Measurements from ENCODE around the gene DDX31.
A peak's percentile ranks its signal among the peaks of the same experiment; 100 is the strongest.

DNA sequence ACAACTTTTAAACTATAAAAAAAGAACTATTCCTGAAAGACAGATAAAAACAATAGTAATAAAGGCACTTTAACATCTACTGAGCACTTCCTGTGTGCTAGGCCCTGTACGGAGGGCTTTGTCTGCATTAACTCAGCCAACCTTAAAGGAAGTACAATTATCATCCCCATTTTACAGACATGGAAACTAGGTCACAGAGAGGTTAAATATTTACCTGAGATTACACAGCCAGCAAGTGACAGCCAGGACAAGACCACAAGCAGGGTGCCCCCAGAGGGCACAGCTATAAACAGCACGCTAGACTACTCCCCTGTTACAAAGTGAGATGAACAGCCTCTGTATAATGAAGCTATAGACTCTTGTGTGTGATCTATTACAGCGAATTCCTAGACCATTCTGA lies 25.5 kb downstream of the DDX31 start:
- no peak for TF ChIP-seq EZH2phosphoT487 (IDR thresholded peaks at IDR 0.05; ENCODE audit: borderline replicate concordance, low read length)
- TF ChIP-seq, protein P1, sequence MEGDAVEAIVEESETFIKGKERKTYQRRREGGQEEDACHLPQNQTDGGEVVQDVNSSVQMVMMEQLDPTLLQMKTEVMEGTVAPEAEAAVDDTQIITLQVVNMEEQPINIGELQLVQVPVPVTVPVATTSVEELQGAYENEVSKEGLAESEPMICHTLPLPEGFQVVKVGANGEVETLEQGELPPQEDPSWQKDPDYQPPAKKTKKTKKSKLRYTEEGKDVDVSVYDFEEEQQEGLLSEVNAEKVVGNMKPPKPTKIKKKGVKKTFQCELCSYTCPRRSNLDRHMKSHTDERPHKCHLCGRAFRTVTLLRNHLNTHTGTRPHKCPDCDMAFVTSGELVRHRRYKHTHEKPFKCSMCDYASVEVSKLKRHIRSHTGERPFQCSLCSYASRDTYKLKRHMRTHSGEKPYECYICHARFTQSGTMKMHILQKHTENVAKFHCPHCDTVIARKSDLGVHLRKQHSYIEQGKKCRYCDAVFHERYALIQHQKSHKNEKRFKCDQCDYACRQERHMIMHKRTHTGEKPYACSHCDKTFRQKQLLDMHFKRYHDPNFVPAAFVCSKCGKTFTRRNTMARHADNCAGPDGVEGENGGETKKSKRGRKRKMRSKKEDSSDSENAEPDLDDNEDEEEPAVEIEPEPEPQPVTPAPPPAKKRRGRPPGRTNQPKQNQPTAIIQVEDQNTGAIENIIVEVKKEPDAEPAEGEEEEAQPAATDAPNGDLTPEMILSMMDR (conservative IDR thresholded peaks at IDR 0.05; ENCODE audit: low read depth, low read length): peak; percentile 45
